ENCODE measurements around the gene ZNF891. TPM values are rescaled to one million over a fixed set of nuclear protein-coding genes. Genes with fewer than 3 reads are reported as not detected.
A peak's percentile ranks its signal among the peaks of the same experiment; 100 is the strongest.

The ZNF891 gene
- total RNA-seq (2014; rRNA removed; shearing (Covaris generic); ENCODE audit: low replicate concordance), result 0.10 TPM in 2 replicates

- Histone ChIP-seq H3K36me3 (peaks cover 3% of the 10 kb centered on the region; the same call in 1 of the 2 replicates), H3K27me3 (no peaks in the 10 kb centered on the region), H3K9me3 (peaks cover 32% of the 10 kb centered on the region), H3K4me3 (peak within 1 kb of the TSS; percentile 63)
- DNase-seq, result peak; percentile 82
These were observed at the start of gene ZNF891, which contains the start of gene ZNF10 for GRCh38 chr12:133130038-133130807. Gene ZNF891, minus strand, starts transcription at chr12:133130274. Its CDS starts 8,356 bp downstream, at chr12:133121918. Gene ZNF10, plus strand, starts transcription at chr12:133130627. Its CDS starts 13,866 bp downstream, at chr12:133144493.

DNA sequence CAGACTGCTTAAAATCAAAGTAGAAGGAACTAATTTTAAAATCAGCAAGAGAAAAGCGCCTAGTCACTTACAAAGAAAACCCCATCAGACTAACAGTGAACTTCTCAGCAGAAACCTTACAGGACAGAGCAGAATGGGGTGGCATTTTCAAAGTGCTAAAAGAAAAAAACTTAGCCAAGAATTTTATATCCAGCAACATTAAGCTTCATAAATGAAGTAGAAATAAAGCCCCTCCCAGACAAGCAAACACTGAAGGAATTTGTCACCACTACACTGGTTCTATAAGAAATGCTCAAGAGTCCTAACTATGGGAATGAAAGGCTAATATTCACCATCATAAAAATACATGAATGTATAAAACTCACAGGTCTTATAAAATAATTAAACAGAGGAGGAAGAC, 44.8 kb upstream of the ZNF891 start:
- H3K36me3 ChIP-seq, result no peaks in the 10 kb centered on the region
- H3K9me3 ChIP-seq, result peaks cover 18% of the 10 kb centered on the region
- no peaks in the 10 kb centered on the region for H3K27me3 ChIP-seq
- no peak for DNase-seq
- H3K4me3 ChIP-seq, result no peak overlapping the region

DNA sequence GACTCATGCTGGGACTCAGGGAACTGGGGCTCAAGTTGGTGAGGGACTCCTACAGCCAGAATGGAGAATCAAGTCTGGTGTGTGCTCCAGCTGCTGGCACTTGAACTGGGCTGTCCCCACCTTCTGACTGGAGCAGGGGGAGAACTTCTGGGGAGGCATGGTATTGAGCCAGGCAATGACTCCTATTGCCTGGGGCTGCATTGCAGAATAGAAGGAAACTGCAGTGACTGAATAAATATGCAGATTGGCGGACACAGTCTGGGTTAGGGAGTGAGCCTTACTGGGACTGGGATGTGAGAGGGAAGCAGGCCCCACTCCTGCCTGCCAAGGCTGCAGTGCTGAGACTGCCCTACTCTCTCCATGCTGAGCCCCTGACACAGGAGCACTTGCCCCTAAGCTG, 42.4 kb upstream of the ZNF891 start:
- Histone ChIP-seq H3K9me3 (peaks cover 15% of the 10 kb centered on the region), H3K4me3 (no peak overlapping the region), H3K36me3 (no peaks in the 10 kb centered on the region), H3K27me3 (no peaks in the 10 kb centered on the region)
- no peak for DNase-seq

DNA sequence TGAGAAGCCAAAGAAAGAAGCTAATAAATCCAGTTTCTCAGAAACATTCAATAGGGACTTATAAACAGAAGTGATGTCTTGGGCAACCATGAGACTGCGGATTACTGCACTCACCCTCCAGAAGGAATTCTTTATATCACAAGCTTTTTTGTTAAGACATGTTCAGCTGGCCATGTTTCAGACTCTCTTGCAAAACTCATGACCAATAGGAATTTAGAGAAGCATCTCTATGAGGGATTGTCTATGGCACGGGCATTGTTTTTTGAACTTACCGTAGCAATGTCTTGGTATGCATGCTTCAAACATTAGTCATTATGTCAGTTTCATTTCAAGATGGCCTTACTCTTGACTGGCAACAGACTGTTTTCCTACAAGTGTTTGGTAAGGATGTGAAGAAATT, 35.7 kb upstream of the ZNF891 start:
- no peaks in the 10 kb centered on the region for H3K27me3 ChIP-seq
- H3K36me3 ChIP-seq, result no peaks in the 10 kb centered on the region
- H3K9me3 ChIP-seq, result peaks cover 10% of the 10 kb centered on the region
- no peak for DNase-seq
- no peak overlapping the region for H3K4me3 ChIP-seq

DNA sequence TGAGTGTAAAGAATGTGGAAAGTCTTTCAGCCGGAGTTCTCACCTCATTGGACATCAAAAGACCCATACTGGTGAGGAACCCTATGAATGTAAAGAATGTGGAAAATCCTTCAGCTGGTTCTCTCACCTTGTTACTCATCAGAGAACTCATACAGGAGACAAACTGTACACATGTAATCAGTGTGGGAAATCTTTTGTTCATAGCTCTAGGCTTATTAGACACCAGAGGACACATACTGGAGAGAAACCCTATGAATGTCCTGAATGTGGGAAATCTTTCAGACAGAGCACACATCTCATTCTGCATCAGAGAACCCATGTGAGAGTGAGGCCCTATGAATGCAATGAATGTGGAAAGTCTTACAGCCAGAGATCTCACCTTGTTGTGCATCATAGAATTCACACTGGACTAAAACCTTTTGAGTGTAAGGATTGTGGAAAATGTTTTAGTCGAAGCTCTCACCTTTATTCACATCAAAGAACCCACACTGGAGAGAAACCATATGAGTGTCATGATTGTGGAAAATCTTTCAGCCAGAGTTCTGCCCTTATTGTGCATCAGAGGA, 26.1 kb upstream of the ZNF891 start:
- Histone ChIP-seq H3K4me3 (no peak overlapping the region), H3K36me3 (peaks cover 10% of the 10 kb centered on the region), H3K27me3 (no peaks in the 10 kb centered on the region), H3K9me3 (peaks cover 30% of the 10 kb centered on the region)
- DNase-seq, result no peak

GRCh38 chr12:133145981-133146380, 15.9 kb upstream of the ZNF891 start:
- DNase-seq, result no peak
- peaks cover 5% of the 10 kb centered on the region for H3K9me3 ChIP-seq
- no peaks in the 10 kb centered on the region for H3K36me3 ChIP-seq
- no peak overlapping the region for H3K4me3 ChIP-seq
- no peaks in the 10 kb centered on the region for H3K27me3 ChIP-seq

- DNase-seq, result no peak
- H3K36me3 ChIP-seq, result no peaks in the 10 kb centered on the region
- peaks cover 18% of the 10 kb centered on the region for H3K9me3 ChIP-seq
- H3K27me3 ChIP-seq, result no peaks in the 10 kb centered on the region
- no peak overlapping the region for H3K4me3 ChIP-seq
These were observed 5.7 kb upstream of the ZNF891 start for GRCh38 chr12:133135747-133136146.

DNA sequence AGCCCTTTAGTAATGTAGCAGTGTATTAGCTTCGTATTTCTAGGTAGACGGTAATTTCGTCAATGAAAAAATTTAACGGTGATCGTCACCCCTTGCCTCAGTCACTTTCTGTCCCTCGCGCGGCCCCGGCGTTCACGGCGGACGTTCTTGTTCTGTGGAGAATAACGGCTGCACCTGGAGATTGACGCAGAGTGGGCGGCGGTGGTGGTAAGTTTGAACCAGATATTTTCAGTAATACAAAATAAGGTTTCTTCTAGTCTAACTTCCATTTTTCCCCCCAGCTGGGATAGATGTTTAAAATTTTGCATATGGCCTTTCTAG, 694 bp upstream of the ZNF891 start:
- H3K36me3 ChIP-seq, result peaks cover 3% of the 10 kb centered on the region; the same call in 1 of the 2 replicates
- H3K4me3 ChIP-seq, result peak overlapping the region; percentile 63
- no peaks in the 10 kb centered on the region for H3K27me3 ChIP-seq
- H3K9me3 ChIP-seq, result peaks cover 31% of the 10 kb centered on the region
- peak; percentile 2 for DNase-seq

DNA sequence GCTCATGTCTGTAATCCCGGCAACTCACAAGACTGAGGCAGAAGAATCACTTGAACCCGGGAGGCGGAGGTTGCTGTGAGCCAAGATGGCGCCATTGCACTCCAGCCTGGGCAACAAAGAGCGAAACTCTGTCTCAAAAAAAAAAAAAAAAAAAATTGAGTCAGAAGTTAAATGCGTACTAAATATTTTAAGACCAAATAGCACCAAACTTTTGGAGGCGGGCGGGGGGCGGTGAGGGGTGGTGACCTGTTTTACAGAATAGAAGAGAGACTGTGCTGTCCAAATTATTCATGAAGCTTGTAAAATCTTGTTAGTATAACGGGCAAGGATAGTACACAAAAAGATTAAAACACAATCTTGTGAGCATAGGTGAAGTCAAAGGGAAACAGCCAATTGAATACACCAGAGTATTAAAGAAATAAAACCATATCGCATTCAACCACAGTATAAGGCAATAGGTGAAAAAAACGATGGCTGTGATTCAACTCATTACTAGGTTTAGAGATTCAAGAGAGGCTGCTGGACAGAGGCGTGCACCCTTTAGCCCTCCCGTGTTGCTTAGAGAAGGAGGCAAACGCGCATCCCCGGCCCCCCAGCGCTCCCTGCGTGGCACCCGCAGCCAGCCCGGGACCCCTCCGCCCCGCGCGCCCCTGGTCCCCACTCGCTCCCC, 571 bp downstream of the ZNF891 start:
- no peaks in the 10 kb centered on the region for H3K27me3 ChIP-seq
- H3K36me3 ChIP-seq, result peaks cover 3% of the 10 kb centered on the region; the same call in 1 of the 2 replicates
- H3K4me3 ChIP-seq, result peak overlapping the region; percentile 63
- H3K9me3 ChIP-seq, result peaks cover 37% of the 10 kb centered on the region
- DNase-seq, result no peak

DNA sequence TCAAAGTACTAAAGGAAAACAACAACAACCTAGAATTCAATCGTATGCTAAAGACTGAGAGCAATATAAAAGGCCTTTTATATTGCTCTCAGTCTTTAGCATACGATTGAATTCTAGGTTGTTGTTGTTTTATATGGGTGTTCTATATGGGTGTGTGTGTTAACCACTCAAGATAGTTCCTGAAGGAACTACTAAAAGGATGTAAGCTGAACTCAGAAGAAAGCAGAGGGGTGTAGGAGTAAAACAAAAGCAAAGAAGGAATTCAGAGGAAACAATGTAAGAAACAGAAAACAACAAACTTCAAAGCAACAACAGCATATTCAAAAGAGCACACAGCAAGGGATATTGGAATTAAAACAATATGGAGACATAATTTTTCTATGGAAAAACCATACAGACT, 5.4 kb downstream of the ZNF891 start:
- DNase-seq, result no peak
- Histone ChIP-seq H3K4me3 (no peak overlapping the region), H3K27me3 (no peaks in the 10 kb centered on the region), H3K9me3 (peaks cover 53% of the 10 kb centered on the region), H3K36me3 (peaks cover 17% of the 10 kb centered on the region)

- H3K27me3 ChIP-seq, result no peaks in the 10 kb centered on the region
- peaks cover 51% of the 10 kb centered on the region for H3K9me3 ChIP-seq
- DNase-seq, result no peak
- peaks cover 14% of the 10 kb centered on the region for H3K36me3 ChIP-seq
- no peak overlapping the region for H3K4me3 ChIP-seq
These were observed 9.5 kb downstream of the ZNF891 start for GRCh38 chr12:133120385-133121191.

DNA sequence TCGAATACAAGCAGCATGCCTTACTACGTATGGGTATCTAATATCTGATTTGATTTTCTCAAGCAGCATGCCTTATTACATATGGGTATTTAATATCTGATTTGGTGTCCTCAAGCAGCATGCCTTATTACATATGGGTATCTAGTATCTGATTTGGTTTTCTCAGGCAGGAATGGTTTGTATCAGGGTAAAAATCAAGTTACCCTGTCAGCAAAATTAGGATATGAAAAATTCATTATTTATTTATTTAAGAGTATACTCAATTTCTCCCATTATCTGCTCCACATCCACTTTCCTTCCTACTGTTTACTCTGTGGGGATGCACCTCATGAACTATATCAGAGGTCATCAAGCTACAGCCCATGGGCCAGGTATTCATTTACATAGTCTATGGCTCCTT, 21.9 kb downstream of the ZNF891 start:
- H3K4me3 ChIP-seq, result no peak overlapping the region
- no peak for DNase-seq
- H3K9me3 ChIP-seq, result peaks cover 53% of the 10 kb centered on the region
- H3K36me3 ChIP-seq, result no peaks in the 10 kb centered on the region
- H3K27me3 ChIP-seq, result no peaks in the 10 kb centered on the region

DNA sequence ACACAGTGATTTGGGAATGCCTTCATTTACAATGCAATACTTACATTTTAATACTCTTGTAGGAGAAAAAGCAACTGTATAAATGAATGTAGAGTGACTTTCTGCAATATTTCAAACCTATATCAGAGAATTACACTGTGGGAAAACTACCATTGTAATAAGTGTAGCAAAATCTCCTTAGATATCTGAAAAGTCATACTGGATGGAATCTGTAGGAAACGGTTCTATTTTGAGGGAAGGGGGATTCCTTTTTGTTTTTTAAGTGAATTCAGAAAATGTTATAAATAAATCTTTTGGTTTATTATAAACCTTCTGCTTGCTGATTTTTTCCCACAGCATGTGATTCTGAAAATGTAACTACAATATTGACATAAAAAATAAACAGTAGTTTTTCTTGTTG, 23.0 kb downstream of the ZNF891 start:
- H3K9me3 ChIP-seq, result peaks cover 51% of the 10 kb centered on the region
- no peaks in the 10 kb centered on the region for H3K27me3 ChIP-seq
- H3K36me3 ChIP-seq, result no peaks in the 10 kb centered on the region
- H3K4me3 ChIP-seq, result no peak overlapping the region
- DNase-seq, result no peak

GRCh38 chr12:133106253-133106652, 23.8 kb downstream of the ZNF891 start:
- no peak overlapping the region for H3K4me3 ChIP-seq
- no peaks in the 10 kb centered on the region for H3K27me3 ChIP-seq
- H3K9me3 ChIP-seq, result peaks cover 50% of the 10 kb centered on the region
- H3K36me3 ChIP-seq, result no peaks in the 10 kb centered on the region
- no peak for DNase-seq

GRCh38 chr12:133105620-133106019, 24.5 kb downstream of the ZNF891 start:
- DNase-seq, result no peak
- Histone ChIP-seq H3K4me3 (no peak overlapping the region), H3K36me3 (no peaks in the 10 kb centered on the region), H3K27me3 (no peaks in the 10 kb centered on the region), H3K9me3 (peaks cover 48% of the 10 kb centered on the region)

- no peak overlapping the region for H3K4me3 ChIP-seq
- no peaks in the 10 kb centered on the region for H3K36me3 ChIP-seq
- peaks cover 28% of the 10 kb centered on the region for H3K9me3 ChIP-seq
- no peaks in the 10 kb centered on the region for H3K27me3 ChIP-seq
- no peak for DNase-seq
These were observed 46.7 kb downstream of the ZNF891 start for GRCh38 chr12:133083345-133083744.
